Esophagus muscularis mucosa (tissue), 4 donors: ENCODE results near the gene MAP4K5.

Experiments
- CTCF ChIP-seq, 3 experiments: fragments of 200-600 bp in 2 of 3; fragments of 450-650 bp in 1 of 3; sonication (generic) in 2 of 3; IDR thresholded peaks; one replicate each; pipeline ENCODE4 v1.5.1; 2017 to 2019; ENCODE audit warnings: antibody characterized with exemption in 3 of 3, mild to moderate bottlenecking in 2 of 3, moderate library complexity in 1 of 3
- EP300 ChIP-seq: sonication (generic); formaldehyde crosslinking; IDR thresholded peaks from one replicate; pipeline ENCODE4 v1.6.1; 2017; ENCODE audit warnings: antibody characterized with exemption
- POLR2A ChIP-seq: fragments of 450-650 bp; IDR thresholded peaks from one replicate; pipeline ENCODE4 v1.6.1; 2017; ENCODE audit warnings: antibody characterized with exemption, moderate library complexity, mild to moderate bottlenecking, low read depth
- POLR2AphosphoS5 ChIP-seq, 2 donors: sonication (generic); formaldehyde crosslinking; IDR thresholded peaks; one replicate each; pipeline ENCODE4 v1.6.1; 2017; ENCODE audit warnings: antibody characterized with exemption in 2 of 2

GRCh38 chr14:50410071-50410470 lies 122.3 kb downstream of the MAP4K5 start:
- TF ChIP-seq CTCF (IDR thresholded peaks at IDR 0.05), result no peak
- TF ChIP-seq EP300, result no peak
- TF ChIP-seq POLR2A, result no peak
- no peak for TF ChIP-seq POLR2AphosphoS5 (IDR thresholded peaks at IDR 0.05)
